GM21825 (cell line): ENCODE results near the gene ZRSR2.
"Not testable (repeated sequence)": the region's sequence is repeated elsewhere in the genome, so short reads cannot be mapped to it uniquely, and the experiment has no call there.

Experiments used
- ATAC-seq: cut with Tn5 transposase; IDR thresholded peaks from one replicate; pipeline ENCODE4 v1.9.1; 2021; ENCODE audit warnings: mild to moderate bottlenecking, moderate library complexity; ENCODE audit not compliant: unreplicated experiment

Gene ZRSR2

GRCh38 chrX:15790769-15791290 lies 546 bp downstream of the ZRSR2 start:
- peak; percentile 25 for ATAC-seq

GRCh38 chrX:15797707-15798106 lies 7.4 kb downstream of the ZRSR2 start:
- no peak for ATAC-seq

- ATAC-seq, result no peak
Observed at GRCh38 chrX:15804563-15804962, 14.3 kb downstream of the ZRSR2 start.

GRCh38 chrX:15808254-15808653 lies 18.0 kb downstream of the ZRSR2 start:
- ATAC-seq, result no peak

- ATAC-seq, result no peak
Observed at GRCh38 chrX:15812192-15812938, 22.1 kb downstream of the ZRSR2 start.

GRCh38 chrX:15813416-15813815 lies 23.1 kb downstream of the ZRSR2 start:
- no peak for ATAC-seq

- no peak for ATAC-seq
Observed at GRCh38 chrX:15814771-15815365, 24.6 kb downstream of the ZRSR2 start.

GRCh38 chrX:15815779-15816437 lies 25.6 kb downstream of the ZRSR2 start:
- peak; percentile 89 for ATAC-seq

- ATAC-seq, result no peak
Observed at GRCh38 chrX:15816438-15816809, 26.1 kb downstream of the ZRSR2 start.

GRCh38 chrX:15816886-15817285 lies 26.6 kb downstream of the ZRSR2 start:
- no peak for ATAC-seq

- ATAC-seq, result no peak
Observed at GRCh38 chrX:15820106-15821073, 30.1 kb downstream of the ZRSR2 start.

GRCh38 chrX:15822922-15823321 lies 32.6 kb downstream of the ZRSR2 start:
- ATAC-seq, result no peak

GRCh38 chrX:15825936-15826335 lies 35.7 kb downstream of the ZRSR2 start:
- no peak for ATAC-seq

- ATAC-seq, result no peak
Observed at GRCh38 chrX:15829217-15829616, 38.9 kb downstream of the ZRSR2 start.

- ATAC-seq, result not testable (repeated sequence)
Observed at GRCh38 chrX:15831347-15831746, 41.1 kb downstream of the ZRSR2 start.

GRCh38 chrX:15834053-15834452 lies 43.8 kb downstream of the ZRSR2 start:
- ATAC-seq, result no peak

GRCh38 chrX:15834827-15835595 lies 44.7 kb downstream of the ZRSR2 start:
- ATAC-seq, result no peak

- no peak for ATAC-seq
Observed at GRCh38 chrX:15838017-15838416, 47.7 kb downstream of the ZRSR2 start.

GRCh38 chrX:15841853-15842516 lies 51.7 kb downstream of the ZRSR2 start:
- no peak for ATAC-seq
